Measurements from ENCODE around the gene CBX6. TPM values are rescaled to one million over a fixed set of nuclear protein-coding genes. Genes with fewer than 3 reads are reported as not detected.

CBX6 gene
- total RNA-seq, 1 experiment from 2014 or later = 90.0 TPM

DNA sequence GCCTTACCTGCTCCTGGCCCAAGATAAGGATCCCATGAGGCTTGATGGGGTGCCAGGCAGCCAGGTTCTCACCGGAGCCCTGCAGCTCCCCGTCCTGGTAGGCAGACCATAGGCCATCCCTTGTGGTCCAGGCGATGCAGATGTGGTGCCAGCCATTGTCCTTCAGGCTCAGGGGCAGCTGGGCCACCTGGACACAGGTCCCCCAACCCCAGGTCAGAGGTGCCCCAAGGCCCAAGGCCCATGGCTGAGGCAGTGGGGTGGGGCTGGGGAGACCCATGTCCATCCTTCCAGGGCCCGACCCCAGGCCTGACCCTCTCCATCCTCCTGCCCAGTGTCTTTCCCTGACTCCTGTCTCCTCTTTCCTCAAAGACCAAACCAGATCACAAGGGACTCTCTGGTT, 48.9 kb downstream of the CBX6 start:
- Histone ChIP-seq H3K4me1 (ENCODE audit: control insufficient read depth in 1 of 2, insufficient read depth in 2 of 2, low read length in 2 of 2) (no peaks in the 10 kb centered on the region), H3K9me3 (ENCODE audit: control insufficient read depth in 1 of 2, insufficient read depth in 1 of 2, low read depth in 1 of 2, low read length in 2 of 2) (no peaks in the 10 kb centered on the region), H3K36me3 (ENCODE audit: control insufficient read depth in 1 of 2, insufficient read depth in 2 of 2, low read length in 2 of 2) (no peaks in the 10 kb centered on the region), H3K27me3 (ENCODE audit: insufficient read depth, low read length) (peaks cover 4% of the 10 kb centered on the region; the same call in 1 of the 2 replicates), H3K4me2 (ENCODE audit: low read length) (no peak overlapping the region), H4K20me1 (ENCODE audit: insufficient read depth) (no peaks in the 10 kb centered on the region), H2AFZ (ENCODE audit: low read depth, low read length, poor library complexity, severe bottlenecking) (no peak overlapping the region), H3K9ac (ENCODE audit: low read length) (no peak overlapping the region), H3K4me3 (replicated peaks in 1 of 2; ENCODE audit: low read depth in 1 of 2, low read length in 2 of 2) (no peak overlapping the region), H3K27ac (ENCODE audit: low read depth, low read length) (no peak overlapping the region), H3K79me2 (ENCODE audit: insufficient read depth, low read length) (no peaks in the 10 kb centered on the region), H3K9me2 (ENCODE audit: insufficient read depth) (no peaks in the 10 kb centered on the region)
- ATAC-seq = no peak
- intact Hi-C loops (cut with micrococcal nuclease) = no loop called here
- no peak for DNase-seq (ENCODE audit: low read depth, low spot score)
- RAD21 ChIA-PET (ENCODE audit: low non-redundant PET in 1 of 2, low total read pairs in 2 of 2, uncharacterized antibody in 2 of 2, unreplicated experiment in 2 of 2) = no interaction called here
- TF ChIP-seq ZNF274 (IDR thresholded peaks at IDR 0.05; ENCODE audit: low read depth, low read length) (no peak), ZFX (IDR thresholded peaks at IDR 0.05) (no peak), EZH2 (IDR thresholded peaks at IDR 0.05) (no peak)
- TF ChIP-seq, protein P1, sequence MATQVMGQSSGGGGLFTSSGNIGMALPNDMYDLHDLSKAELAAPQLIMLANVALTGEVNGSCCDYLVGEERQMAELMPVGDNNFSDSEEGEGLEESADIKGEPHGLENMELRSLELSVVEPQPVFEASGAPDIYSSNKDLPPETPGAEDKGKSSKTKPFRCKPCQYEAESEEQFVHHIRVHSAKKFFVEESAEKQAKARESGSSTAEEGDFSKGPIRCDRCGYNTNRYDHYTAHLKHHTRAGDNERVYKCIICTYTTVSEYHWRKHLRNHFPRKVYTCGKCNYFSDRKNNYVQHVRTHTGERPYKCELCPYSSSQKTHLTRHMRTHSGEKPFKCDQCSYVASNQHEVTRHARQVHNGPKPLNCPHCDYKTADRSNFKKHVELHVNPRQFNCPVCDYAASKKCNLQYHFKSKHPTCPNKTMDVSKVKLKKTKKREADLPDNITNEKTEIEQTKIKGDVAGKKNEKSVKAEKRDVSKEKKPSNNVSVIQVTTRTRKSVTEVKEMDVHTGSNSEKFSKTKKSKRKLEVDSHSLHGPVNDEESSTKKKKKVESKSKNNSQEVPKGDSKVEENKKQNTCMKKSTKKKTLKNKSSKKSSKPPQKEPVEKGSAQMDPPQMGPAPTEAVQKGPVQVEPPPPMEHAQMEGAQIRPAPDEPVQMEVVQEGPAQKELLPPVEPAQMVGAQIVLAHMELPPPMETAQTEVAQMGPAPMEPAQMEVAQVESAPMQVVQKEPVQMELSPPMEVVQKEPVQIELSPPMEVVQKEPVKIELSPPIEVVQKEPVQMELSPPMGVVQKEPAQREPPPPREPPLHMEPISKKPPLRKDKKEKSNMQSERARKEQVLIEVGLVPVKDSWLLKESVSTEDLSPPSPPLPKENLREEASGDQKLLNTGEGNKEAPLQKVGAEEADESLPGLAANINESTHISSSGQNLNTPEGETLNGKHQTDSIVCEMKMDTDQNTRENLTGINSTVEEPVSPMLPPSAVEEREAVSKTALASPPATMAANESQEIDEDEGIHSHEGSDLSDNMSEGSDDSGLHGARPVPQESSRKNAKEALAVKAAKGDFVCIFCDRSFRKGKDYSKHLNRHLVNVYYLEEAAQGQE (IDR thresholded peaks at IDR 0.05; ENCODE audit: low read depth) = no peak
- POLR2A ChIA-PET = no interaction called here
- no TSS peak for BruUV-seq (replicated peaks)
- CTCF ChIA-PET = no interaction called here

DNA sequence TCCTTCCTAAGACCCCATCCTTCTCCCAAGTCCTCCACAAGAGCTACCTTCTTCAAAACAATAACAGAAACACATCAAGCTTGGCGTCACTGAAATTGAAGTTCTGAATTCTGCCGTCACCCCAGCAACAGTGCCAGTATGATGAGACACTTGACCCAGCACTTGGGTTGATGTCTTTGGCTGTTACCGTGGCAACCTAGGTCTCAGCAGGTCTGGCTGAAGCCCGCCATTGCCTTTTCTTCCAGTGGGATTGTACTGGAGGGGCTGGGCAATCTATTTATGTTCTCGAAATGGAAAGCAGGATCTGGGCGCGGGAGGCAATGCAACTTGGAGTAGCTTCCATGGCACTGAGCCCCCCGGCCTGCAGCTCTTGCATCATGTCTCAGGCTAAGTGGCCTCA, 52.0 kb downstream of the CBX6 start:
- ChIA-PET RAD21 (ENCODE audit: low non-redundant PET in 1 of 2, low total read pairs in 2 of 2, uncharacterized antibody in 2 of 2, unreplicated experiment in 2 of 2) (no interaction called here), CTCF (interaction anchor here (1.3 kb wide), 1 partner anchor 54 kb away, joined by 3 read pairs; no protein-coding TSS in a partner anchor), POLR2A (no interaction called here)
- intact Hi-C loops (cut with micrococcal nuclease) = no loop called here
- Histone ChIP-seq H3K9me2 (ENCODE audit: insufficient read depth) (no peaks in the 10 kb centered on the region), H3K36me3 (ENCODE audit: control insufficient read depth in 1 of 2, insufficient read depth in 2 of 2, low read length in 2 of 2) (no peaks in the 10 kb centered on the region), H3K9me3 (ENCODE audit: control insufficient read depth in 1 of 2, insufficient read depth in 1 of 2, low read depth in 1 of 2, low read length in 2 of 2) (no peaks in the 10 kb centered on the region), H2AFZ (ENCODE audit: low read depth, low read length, poor library complexity, severe bottlenecking) (no peak overlapping the region), H3K4me3 (replicated peaks in 1 of 2; ENCODE audit: low read depth in 1 of 2, low read length in 2 of 2) (no peak overlapping the region), H3K27me3 (ENCODE audit: insufficient read depth, low read length) (peaks cover 10% of the 10 kb centered on the region; the same call in 1 of the 2 replicates), H3K4me1 (ENCODE audit: control insufficient read depth in 1 of 2, insufficient read depth in 2 of 2, low read length in 2 of 2) (no peaks in the 10 kb centered on the region), H3K4me2 (ENCODE audit: low read length) (no peak overlapping the region), H3K79me2 (ENCODE audit: insufficient read depth, low read length) (no peaks in the 10 kb centered on the region), H3K9ac (ENCODE audit: low read length) (no peak overlapping the region), H4K20me1 (ENCODE audit: insufficient read depth) (no peaks in the 10 kb centered on the region), H3K27ac (ENCODE audit: low read depth, low read length) (no peak overlapping the region)
- TF ChIP-seq SIN3A (IDR thresholded peaks at IDR 0.05; ENCODE audit: low read depth) = no peak
- TF ChIP-seq EGR1 (IDR thresholded peaks at IDR 0.05; ENCODE audit: low read depth) = no peak
- TF ChIP-seq, protein P1 (IDR thresholded peaks at IDR 0.05; ENCODE audit: low read depth) = no peak
- no peak for TF ChIP-seq RAD21 (IDR thresholded peaks at IDR 0.05; ENCODE audit: low read depth)
- TF ChIP-seq YY1 (IDR thresholded peaks at IDR 0.05; ENCODE audit: extremely low read depth, insufficient replicate concordance, low read depth, low read length) = no peak
- no peak for TF ChIP-seq CBX3 (IDR thresholded peaks at IDR 0.05; ENCODE audit: low read depth)
- no peak for TF ChIP-seq ZBTB33 (IDR thresholded peaks at IDR 0.05; ENCODE audit: extremely low read depth, insufficient replicate concordance, low read length)
- BruUV-seq (replicated peaks) = no TSS peak
- ATAC-seq (no peak), DNase-seq (ENCODE audit: low read depth, low spot score) (no peak)

Data from HCT116 (cell line).